ENCODE data around the gene FKBP1A. TPM values are rescaled to one million over a fixed set of nuclear protein-coding genes. Genes with fewer than 3 reads are reported as not detected.

The FKBP1A gene
- total and polyA plus RNA-seq, 4 experiments from 2014 or later: 47.0 to 86.4 (median 70.0) TPM

GRCh38 chr20:1381753-1382591 is 10.9 kb downstream of the FKBP1A start:
- Histone ChIP-seq H3K27me3 (ENCODE audit: insufficient read depth, low read length) (no peaks in the 10 kb centered on the region), H3K27ac (ENCODE audit: low read depth, low read length) (no peak overlapping the region), H3K4me3 (ENCODE audit: low read length in 2 of 2) (no peak overlapping the region), H3K36me3 (ENCODE audit: insufficient read depth, low read length) (peaks cover 9% of the 10 kb centered on the region), H3K4me1 (ENCODE audit: insufficient read depth, low read length) (peaks cover 96% of the 10 kb centered on the region), H3K9me3 (ENCODE audit: control insufficient read depth in 1 of 2, low read length in 2 of 2) (no peaks in the 10 kb centered on the region)
- ChIA-PET POLR2A (ENCODE audit: partially characterized antibody) (interaction anchor here (1.1 to 1.3 kb wide), 2 partner anchors 9 to 10 kb away, joined by 3 to 7 read pairs; no protein-coding TSS in a partner anchor), CTCF (ENCODE audit: partially characterized antibody) (no interaction called here)
- intact Hi-C loops (cut with micrococcal nuclease): no loop called here
- Mint-ChIP-seq H3K4me3 (peak overlapping the region in 3 of 8 donors; percentile 24 to 46 (median 34)), H3K4me1 (peaks cover 76 to 98% (median 90%) of the 10 kb centered on the region in 4 donors), H3K36me3 (peaks cover 16 to 39% of the 10 kb centered on the region in 2 donors), H3K9me3 (no peaks in the 10 kb centered on the region), H3K27me3 (no peaks in the 10 kb centered on the region), H3K27ac (peak overlapping the region in 3 of 7 donors; percentile 41 to 47 (median 42))
- DNase-seq: no peak

DNA sequence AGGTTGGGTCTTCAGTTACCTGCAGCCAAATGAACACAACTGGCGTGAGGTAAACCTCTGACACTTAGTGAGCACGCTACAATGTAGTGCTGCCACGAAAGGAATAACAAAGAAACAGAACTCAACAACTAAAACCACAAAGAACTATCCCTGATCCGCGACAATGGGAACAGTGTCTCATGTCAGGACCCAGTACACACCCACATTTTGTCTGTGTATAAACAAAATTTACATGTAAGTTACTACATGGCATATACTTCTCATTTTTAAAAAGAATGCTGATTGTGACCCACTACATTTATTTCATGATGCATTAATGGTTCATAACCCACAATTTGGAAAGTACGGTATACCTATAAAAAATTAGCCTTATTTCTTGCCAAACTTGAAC is 14.1 kb downstream of the FKBP1A start:
- Mint-ChIP-seq H3K27ac (peak overlapping the region; percentile 1 to 75 (median 33)), H3K27me3 (no peaks in the 10 kb centered on the region), H3K4me3 (no peak overlapping the region), H3K36me3 (peaks cover 14 to 48% of the 10 kb centered on the region in 2 donors), H3K9me3 (no peaks in the 10 kb centered on the region), H3K4me1 (peaks cover 65 to 93% (median 80%) of the 10 kb centered on the region in 4 donors)
- Histone ChIP-seq H3K36me3 (ENCODE audit: insufficient read depth, low read length) (peaks cover 19% of the 10 kb centered on the region), H3K27ac (ENCODE audit: low read depth, low read length) (no peak overlapping the region), H3K4me3 (ENCODE audit: low read length in 2 of 2) (no peak overlapping the region), H3K4me1 (ENCODE audit: insufficient read depth, low read length) (peaks cover 78% of the 10 kb centered on the region), H3K27me3 (ENCODE audit: insufficient read depth, low read length) (no peaks in the 10 kb centered on the region), H3K9me3 (ENCODE audit: control insufficient read depth in 1 of 2, low read length in 2 of 2) (no peaks in the 10 kb centered on the region)
- CTCF ChIA-PET (ENCODE audit: partially characterized antibody): no interaction called here
- intact Hi-C loops (cut with micrococcal nuclease): no loop called here
- POLR2A ChIA-PET (ENCODE audit: partially characterized antibody): no interaction called here
- no peak for DNase-seq

- no peaks in the 10 kb centered on the region for H3K27me3 Mint-ChIP-seq
- peaks cover 75% of the 10 kb centered on the region for H3K4me1 ChIP-seq (ENCODE audit: insufficient read depth, low read length)
- H3K36me3 ChIP-seq (ENCODE audit: insufficient read depth, low read length): peaks cover 25% of the 10 kb centered on the region
- peaks cover 0 to 1% (median 0%) of the 10 kb centered on the region in 8 donors for H3K9me3 Mint-ChIP-seq
- H3K27me3 ChIP-seq (ENCODE audit: insufficient read depth, low read length): no peaks in the 10 kb centered on the region
- intact Hi-C loops (cut with micrococcal nuclease): no loop called here
- H3K4me3 ChIP-seq (ENCODE audit: low read length in 2 of 2): no peak overlapping the region
- H3K4me3 Mint-ChIP-seq: peak overlapping the region in 4 of 8 donors; percentile 48 to 62 (median 52)
- no peak for DNase-seq
- CTCF ChIA-PET (ENCODE audit: partially characterized antibody): interaction anchor here (1.4 to 1.6 kb wide), 2 partner anchors 59 to 60 kb away, joined by 3 read pairs; no protein-coding TSS in a partner anchor
- peaks cover 62 to 91% (median 81%) of the 10 kb centered on the region in 4 donors for H3K4me1 Mint-ChIP-seq
- POLR2A ChIA-PET (ENCODE audit: partially characterized antibody): interaction anchor here (1.2 kb wide), 1 partner anchor 53 kb away, joined by 3 read pairs; no protein-coding TSS in a partner anchor
- peak overlapping the region in 6 of 7 donors; percentile 27 to 80 (median 54) for H3K27ac Mint-ChIP-seq
- peaks cover 19 to 52% of the 10 kb centered on the region in 2 donors for H3K36me3 Mint-ChIP-seq
- H3K27ac ChIP-seq (ENCODE audit: low read depth, low read length): no peak overlapping the region
- H3K9me3 ChIP-seq (ENCODE audit: control insufficient read depth in 1 of 2, low read length in 2 of 2): no peaks in the 10 kb centered on the region
Measured at GRCh38 chr20:1377984-1378734, 14.7 kb downstream of the FKBP1A start.

GRCh38 chr20:1377341-1377871 is 15.4 kb downstream of the FKBP1A start:
- H3K4me1 Mint-ChIP-seq: peaks cover 57 to 88% (median 78%) of the 10 kb centered on the region in 4 donors
- no peak overlapping the region for H3K4me3 ChIP-seq (ENCODE audit: low read length in 2 of 2)
- ChIA-PET POLR2A (ENCODE audit: partially characterized antibody) (interaction anchor here (1.2 to 1.8 kb wide), 3 partner anchors 14 to 52 kb away, joined by 3 to 5 read pairs (median 4); partner anchors contain the start of gene FKBP1A), CTCF (ENCODE audit: partially characterized antibody) (interaction anchor here (1.4 to 1.6 kb wide), 2 partner anchors 60 to 61 kb away, joined by 3 read pairs; no protein-coding TSS in a partner anchor)
- H3K27me3 ChIP-seq (ENCODE audit: insufficient read depth, low read length): no peaks in the 10 kb centered on the region
- DNase-seq: no peak
- H3K27ac Mint-ChIP-seq: peak overlapping the region; percentile 27 to 80 (median 69)
- no peaks in the 10 kb centered on the region for H3K9me3 ChIP-seq (ENCODE audit: control insufficient read depth in 1 of 2, low read length in 2 of 2)
- H3K27ac ChIP-seq (ENCODE audit: low read depth, low read length): no peak overlapping the region
- H3K36me3 Mint-ChIP-seq: peaks cover 19 to 55% of the 10 kb centered on the region in 2 donors
- peaks cover 0 to 2% (median 0%) of the 10 kb centered on the region in 8 donors for H3K9me3 Mint-ChIP-seq
- H3K36me3 ChIP-seq (ENCODE audit: insufficient read depth, low read length): peaks cover 24% of the 10 kb centered on the region
- peaks cover 67% of the 10 kb centered on the region for H3K4me1 ChIP-seq (ENCODE audit: insufficient read depth, low read length)
- H3K4me3 Mint-ChIP-seq: peak overlapping the region in 3 of 8 donors; percentile 4 to 41 (median 31)
- no peaks in the 10 kb centered on the region for H3K27me3 Mint-ChIP-seq
- intact Hi-C loops (cut with micrococcal nuclease): no loop called here

- peaks cover 0 to 2% (median 0%) of the 10 kb centered on the region in 8 donors for H3K9me3 Mint-ChIP-seq
- H3K36me3 Mint-ChIP-seq: peaks cover 20 to 62% of the 10 kb centered on the region in 2 donors
- Histone ChIP-seq H3K4me1 (ENCODE audit: insufficient read depth, low read length) (peaks cover 60% of the 10 kb centered on the region), H3K4me3 (ENCODE audit: low read length in 2 of 2) (no peak overlapping the region), H3K27me3 (ENCODE audit: insufficient read depth, low read length) (no peaks in the 10 kb centered on the region), H3K9me3 (ENCODE audit: control insufficient read depth in 1 of 2, low read length in 2 of 2) (no peaks in the 10 kb centered on the region), H3K36me3 (ENCODE audit: insufficient read depth, low read length) (peaks cover 28% of the 10 kb centered on the region), H3K27ac (ENCODE audit: low read depth, low read length) (no peak overlapping the region)
- ChIA-PET POLR2A (ENCODE audit: partially characterized antibody) (interaction anchor here (1.2 to 1.8 kb wide), 3 partner anchors 15 to 51 kb away, joined by 3 to 5 read pairs (median 4); partner anchors contain the start of gene FKBP1A), CTCF (ENCODE audit: partially characterized antibody) (interaction anchor here (1.4 to 1.6 kb wide), 2 partner anchors 61 to 62 kb away, joined by 3 read pairs; no protein-coding TSS in a partner anchor)
- peak overlapping the region in 4 of 8 donors; percentile 4 to 41 (median 22) for H3K4me3 Mint-ChIP-seq
- H3K4me1 Mint-ChIP-seq: peaks cover 52 to 81% (median 75%) of the 10 kb centered on the region in 4 donors
- no peak for DNase-seq
- intact Hi-C loops (cut with micrococcal nuclease): no loop called here
- H3K27ac Mint-ChIP-seq: peak overlapping the region; percentile 42 to 79 (median 59)
- no peaks in the 10 kb centered on the region for H3K27me3 Mint-ChIP-seq
Measured at GRCh38 chr20:1376408-1377270, 16.2 kb downstream of the FKBP1A start.

- H3K4me1 Mint-ChIP-seq: peaks cover 47 to 78% (median 72%) of the 10 kb centered on the region in 4 donors
- CTCF ChIA-PET (ENCODE audit: partially characterized antibody): no interaction called here
- no peaks in the 10 kb centered on the region for H3K27me3 Mint-ChIP-seq
Measured at GRCh38 chr20:1376007-1376406, 16.8 kb downstream of the FKBP1A start.

More at GRCh38 chr20:1376007-1376406, 16.8 kb downstream of the FKBP1A start:
- no peak for DNase-seq
- Mint-ChIP-seq H3K4me3 (no peak overlapping the region), H3K36me3 (peaks cover 24 to 65% of the 10 kb centered on the region in 2 donors), H3K9me3 (peaks cover 0 to 2% (median 0%) of the 10 kb centered on the region in 8 donors), H3K27ac (peak overlapping the region in 6 of 7 donors; percentile 19 to 75 (median 60))
- H3K27me3 ChIP-seq (ENCODE audit: insufficient read depth, low read length): no peaks in the 10 kb centered on the region
- H3K36me3 ChIP-seq (ENCODE audit: insufficient read depth, low read length): peaks cover 31% of the 10 kb centered on the region
- no peaks in the 10 kb centered on the region for H3K9me3 ChIP-seq (ENCODE audit: control insufficient read depth in 1 of 2, low read length in 2 of 2)
- peaks cover 54% of the 10 kb centered on the region for H3K4me1 ChIP-seq (ENCODE audit: insufficient read depth, low read length)
- POLR2A ChIA-PET (ENCODE audit: partially characterized antibody): interaction anchor here (1.8 kb wide), 1 partner anchor 16 kb away, joined by 5 read pairs; no protein-coding TSS in a partner anchor
- intact Hi-C loops (cut with micrococcal nuclease): no loop called here
- no peak overlapping the region for H3K4me3 ChIP-seq (ENCODE audit: low read length in 2 of 2)
- no peak overlapping the region for H3K27ac ChIP-seq (ENCODE audit: low read depth, low read length)
